ENCODE data around the gene OR51G1.

DNA sequence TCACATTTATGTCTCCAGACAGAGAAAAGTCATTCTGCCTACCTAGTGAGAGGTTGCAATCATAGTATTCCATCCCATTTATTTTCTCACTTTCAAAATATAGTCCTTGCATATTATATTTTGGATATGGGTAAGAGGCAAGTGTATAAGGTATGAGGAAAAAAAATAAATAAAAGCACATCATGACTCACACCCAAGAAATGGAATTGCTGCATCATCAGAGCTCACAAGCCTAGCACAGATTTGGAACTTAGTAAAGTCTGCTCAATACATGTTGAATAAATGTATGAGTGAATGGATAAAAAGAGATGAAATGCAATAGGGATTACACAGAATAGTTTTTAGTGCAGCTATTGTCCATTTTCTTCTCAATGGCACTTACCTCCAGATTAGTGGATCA lies 2.5 kb upstream of the OR51G1 start:
- TF ChIP-seq POLR2A (IDR thresholded peaks at IDR 0.05; ENCODE audit: low read depth) (no peak), EP300 (IDR thresholded peaks at IDR 0.05) (no peak)
- TF ChIP-seq, protein P1, sequence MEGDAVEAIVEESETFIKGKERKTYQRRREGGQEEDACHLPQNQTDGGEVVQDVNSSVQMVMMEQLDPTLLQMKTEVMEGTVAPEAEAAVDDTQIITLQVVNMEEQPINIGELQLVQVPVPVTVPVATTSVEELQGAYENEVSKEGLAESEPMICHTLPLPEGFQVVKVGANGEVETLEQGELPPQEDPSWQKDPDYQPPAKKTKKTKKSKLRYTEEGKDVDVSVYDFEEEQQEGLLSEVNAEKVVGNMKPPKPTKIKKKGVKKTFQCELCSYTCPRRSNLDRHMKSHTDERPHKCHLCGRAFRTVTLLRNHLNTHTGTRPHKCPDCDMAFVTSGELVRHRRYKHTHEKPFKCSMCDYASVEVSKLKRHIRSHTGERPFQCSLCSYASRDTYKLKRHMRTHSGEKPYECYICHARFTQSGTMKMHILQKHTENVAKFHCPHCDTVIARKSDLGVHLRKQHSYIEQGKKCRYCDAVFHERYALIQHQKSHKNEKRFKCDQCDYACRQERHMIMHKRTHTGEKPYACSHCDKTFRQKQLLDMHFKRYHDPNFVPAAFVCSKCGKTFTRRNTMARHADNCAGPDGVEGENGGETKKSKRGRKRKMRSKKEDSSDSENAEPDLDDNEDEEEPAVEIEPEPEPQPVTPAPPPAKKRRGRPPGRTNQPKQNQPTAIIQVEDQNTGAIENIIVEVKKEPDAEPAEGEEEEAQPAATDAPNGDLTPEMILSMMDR (IDR thresholded peaks at IDR 0.05): no peak
